HG03521 (cell line): ENCODE results near the gene PLAGL1.
"Not testable (repeated sequence)": the region's sequence is repeated elsewhere in the genome, so short reads cannot be mapped to it uniquely, and the experiment has no call there.

ENCODE experiments used
- ATAC-seq: cut with Tn5 transposase; IDR thresholded peaks from one replicate; pipeline ENCODE4 v1.9.1; 2021; ENCODE audit warnings: mild to moderate bottlenecking, moderate library complexity; ENCODE audit not compliant: unreplicated experiment

PLAGL1 gene

DNA sequence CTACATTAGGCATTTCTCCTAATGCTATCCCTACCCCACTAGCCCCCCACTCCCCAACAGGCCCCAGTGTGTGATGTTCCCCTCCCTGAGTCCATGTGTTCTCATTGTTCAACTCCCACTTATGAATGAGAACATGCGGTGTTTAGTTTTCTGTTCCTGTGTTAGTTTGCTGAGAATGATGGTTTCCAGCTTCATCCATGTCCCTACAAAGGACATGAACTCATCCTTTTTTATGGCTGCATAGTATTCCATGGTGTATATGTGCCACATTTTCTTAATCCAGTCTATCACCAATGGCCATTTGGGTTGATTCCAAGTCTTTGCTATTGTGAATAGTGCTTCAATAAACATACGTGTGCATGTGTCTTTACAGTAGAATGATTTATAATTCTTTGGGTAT, 1.6 kb upstream of the PLAGL1 start:
- not testable (repeated sequence) for ATAC-seq

DNA sequence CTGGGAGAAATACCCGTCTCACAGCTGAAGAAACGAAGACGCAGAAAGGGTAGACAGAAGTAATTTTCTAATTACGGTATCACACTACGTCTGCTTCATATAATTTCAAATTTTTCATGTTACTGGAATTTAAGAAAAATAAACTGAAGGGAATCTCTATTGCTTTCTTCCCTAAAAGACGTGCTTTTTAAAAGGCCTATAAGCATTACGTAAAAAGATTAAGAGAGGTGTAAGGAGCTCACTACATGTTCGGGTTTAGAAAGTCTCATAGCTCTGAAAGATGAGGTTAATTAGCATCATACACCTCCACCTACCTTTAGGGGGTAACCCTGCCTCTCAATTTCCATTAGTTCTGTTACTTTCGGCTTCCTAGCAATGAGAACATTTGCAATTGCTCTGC, 787 bp upstream of the PLAGL1 start:
- ATAC-seq: no peak

DNA sequence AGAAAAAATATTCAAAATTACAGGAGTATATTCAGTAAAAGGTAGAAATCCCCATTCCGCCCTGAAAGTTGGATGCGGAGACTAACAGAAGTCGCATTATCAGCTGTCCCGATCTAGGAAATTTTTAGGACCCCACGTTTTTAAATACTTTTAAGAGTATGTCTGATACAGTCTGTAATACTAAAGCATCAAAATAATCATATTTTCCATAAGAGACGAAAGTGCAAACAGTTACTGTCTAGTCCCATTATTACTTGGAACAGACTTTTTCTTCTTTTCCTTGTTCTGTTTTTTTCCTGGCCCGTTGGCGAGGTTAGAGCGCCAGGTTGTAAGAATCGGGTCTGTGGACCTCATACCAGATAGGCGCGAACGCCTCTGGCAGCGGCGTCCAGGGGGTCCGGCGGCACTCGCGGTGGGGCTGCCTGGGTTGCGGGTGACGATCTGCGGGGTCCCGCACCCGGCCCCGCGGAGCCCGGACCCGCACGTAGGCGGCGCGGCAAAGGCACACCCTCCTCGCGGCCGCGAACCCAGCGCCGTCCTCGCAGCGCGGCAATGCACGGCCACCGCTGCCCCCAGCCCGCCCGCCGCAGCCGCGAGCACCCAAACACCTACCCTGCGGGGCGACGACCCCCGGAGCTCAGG, 460 bp downstream of the PLAGL1 start:
- peak; percentile 18 for ATAC-seq

DNA sequence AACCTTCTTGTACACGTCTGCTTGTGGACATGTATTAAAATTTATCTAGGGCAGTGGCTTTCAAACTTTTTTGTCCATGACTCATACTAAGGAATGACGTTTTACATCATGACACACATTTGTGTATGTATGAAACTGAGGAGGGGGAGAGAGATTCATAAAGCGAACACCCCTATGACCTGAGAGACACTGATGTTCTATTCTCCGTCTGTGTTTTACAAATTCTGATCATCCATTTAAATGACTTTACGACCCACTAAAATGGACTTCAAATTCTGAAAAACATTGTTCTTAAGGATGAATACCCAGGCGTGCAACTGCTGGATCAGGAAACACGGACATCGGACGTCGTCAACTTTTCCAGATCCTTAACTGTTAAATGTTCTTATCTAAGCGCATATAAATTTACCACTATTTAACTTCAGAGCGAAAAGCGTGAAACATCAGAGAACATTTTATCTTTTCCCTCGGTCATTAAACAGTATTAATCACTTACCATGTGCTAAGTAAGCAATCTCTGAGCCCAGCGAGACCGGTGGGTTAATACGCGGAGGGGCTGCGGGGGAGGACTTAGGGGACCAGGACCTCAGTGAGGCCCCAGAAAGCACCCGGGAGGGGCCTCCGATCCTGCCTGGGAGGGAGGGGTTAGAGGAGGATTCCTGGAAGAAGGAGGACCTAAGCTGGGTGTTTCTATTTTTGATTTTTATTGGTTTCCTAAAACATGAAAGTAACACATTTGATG, 1.2 kb downstream of the PLAGL1 start:
- ATAC-seq: no peak

DNA sequence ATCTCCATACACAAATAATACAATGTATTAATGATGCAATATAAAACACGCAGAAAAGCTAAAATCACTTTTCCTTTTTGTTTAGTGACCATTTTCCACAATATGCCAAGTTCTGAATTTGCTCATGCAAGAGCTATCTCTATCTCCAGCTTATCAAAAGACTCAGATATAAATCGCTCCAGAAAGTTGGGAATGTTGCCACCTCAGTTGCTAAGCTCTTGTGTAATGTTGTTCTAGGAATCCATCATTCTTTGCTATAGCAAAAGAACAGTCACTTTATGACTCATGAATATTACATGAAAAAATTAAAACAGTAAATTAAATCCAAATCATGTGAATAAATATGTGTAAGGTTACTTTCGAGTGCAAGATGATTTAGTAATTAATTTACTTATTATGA, 8.7 kb downstream of the PLAGL1 start:
- ATAC-seq: no peak

DNA sequence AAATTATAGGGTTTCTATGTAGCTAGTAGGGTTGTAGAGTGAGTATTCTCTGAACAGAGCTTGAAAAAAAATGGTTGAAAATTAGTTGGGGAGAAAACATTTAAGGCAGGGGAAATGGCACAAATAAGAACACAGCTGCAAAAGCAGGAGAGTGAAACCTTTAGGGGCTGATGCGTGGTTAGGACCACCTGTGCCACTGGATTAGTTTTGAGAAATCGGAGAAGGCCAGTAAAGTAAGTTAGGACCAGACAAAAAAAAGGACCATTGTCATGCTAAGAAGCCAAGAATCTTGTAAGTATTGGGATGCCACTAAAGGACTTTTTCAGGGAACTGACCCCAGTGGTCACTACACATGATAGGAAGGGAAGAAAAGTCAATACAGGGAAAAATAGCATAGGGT, 9.4 kb downstream of the PLAGL1 start:
- ATAC-seq: no peak

DNA sequence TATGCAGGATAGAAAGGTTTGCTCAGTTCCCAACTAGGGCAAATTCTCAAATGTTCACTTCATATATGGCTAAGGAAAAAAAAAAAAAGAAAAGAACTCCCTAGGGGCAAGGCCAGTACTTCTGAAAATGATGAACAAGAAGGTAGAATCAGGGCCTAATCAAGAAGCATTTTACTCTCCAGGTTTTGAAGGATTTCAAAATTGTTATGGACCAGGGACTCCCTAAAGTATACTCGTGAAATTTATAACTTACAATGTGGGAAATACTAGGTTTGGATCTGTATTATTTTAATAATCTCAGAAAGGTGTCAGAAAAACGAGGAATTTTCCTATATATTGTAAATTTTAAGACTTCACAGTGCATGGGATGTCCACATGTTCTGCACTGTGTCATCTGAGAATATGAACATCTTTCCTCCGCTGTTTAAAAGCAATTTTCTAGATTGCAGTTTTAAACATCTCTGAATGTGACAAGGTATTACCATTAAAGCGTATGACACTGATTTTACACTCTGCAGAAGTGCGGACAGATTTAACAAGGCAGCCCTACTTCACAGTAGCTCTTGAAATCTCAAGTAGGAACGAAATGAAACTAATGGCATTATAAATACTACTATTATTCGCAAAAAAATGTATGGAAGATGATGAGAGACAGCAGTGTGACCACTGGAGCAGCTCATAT, 14.0 kb downstream of the PLAGL1 start:
- ATAC-seq: no peak

DNA sequence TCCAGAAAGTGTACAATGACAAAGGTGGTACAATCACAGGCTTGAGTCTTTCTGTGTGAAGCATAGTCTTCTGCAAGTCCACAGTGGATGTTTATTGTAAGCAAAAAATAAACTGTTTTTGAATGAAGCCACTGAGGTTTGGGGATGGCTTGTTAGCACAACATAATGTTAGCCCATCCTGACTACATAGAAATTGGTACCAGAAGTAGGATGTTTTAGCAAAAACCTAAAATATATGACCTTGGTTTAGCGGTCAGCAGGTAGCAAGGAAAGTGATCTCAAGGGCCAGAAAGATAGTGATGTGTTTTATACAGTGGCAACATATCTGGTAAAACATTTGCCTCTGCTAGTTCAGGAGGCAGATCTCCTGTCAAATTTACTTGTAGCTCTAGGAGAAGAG, 15.8 kb downstream of the PLAGL1 start:
- ATAC-seq: no peak

DNA sequence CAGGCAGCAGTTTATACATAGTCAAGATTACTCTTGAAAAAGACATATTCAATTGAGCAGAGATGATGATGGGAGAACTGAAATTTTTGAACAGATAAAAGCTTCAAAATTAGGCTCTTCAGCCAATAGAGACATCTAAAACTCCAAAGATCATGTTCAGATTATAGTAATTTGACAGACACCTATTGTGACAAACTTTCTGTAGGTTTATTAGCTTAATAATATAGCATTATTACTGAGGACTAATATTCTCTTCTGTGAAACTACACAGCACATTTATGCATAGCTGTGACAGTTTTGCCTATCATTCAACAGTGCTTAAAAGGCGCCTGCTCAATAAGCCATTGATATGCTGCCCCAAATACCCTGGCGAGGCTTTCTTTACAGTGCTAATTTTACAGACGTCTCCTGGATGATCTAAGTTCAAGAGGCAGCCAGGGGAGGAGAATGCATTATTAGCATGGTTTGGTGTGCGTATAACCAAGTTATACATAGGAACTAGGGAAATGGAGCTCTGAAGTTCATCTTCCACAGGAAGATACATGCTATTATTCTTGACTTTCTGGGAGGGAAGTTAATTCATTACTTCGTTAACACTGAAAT, 21.5 kb downstream of the PLAGL1 start:
- no peak for ATAC-seq

DNA sequence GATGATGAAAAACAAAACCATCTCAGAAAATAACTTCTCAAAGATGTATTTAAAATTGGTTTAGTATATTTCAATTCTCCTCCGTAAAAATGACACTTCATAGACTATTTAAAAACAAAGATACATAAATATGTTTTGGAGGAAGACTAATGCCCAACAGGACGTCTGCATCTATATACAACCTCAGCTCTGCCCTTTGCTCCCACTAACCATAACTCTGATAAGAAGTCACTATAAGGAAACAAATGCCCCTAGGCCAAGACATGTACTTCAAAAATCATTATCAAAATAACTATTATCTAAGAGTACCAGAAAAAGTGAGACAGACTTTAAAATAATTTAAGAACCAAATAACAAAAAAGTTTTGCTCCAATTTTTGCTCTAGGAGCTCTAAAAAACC, 23.4 kb downstream of the PLAGL1 start:
- ATAC-seq: no peak

DNA sequence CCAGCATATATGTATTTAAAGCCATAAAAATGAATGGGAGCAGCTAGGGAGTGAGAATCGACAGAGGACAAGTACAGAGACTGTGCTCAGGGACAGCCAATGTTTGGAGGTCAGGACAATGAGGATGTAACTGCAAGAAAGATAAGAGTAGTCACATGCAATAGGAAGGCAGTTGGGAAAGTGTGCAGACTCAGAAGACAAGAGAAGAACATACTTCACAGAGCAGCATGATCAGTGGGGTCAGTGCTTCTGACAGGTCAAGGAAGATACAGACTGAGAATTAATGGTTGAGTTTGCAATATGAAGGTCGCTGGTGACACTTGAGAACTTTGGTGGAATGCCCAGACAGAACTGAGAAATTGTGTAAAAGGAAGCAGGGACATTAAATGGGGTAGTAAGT, 25.1 kb downstream of the PLAGL1 start:
- no peak for ATAC-seq

DNA sequence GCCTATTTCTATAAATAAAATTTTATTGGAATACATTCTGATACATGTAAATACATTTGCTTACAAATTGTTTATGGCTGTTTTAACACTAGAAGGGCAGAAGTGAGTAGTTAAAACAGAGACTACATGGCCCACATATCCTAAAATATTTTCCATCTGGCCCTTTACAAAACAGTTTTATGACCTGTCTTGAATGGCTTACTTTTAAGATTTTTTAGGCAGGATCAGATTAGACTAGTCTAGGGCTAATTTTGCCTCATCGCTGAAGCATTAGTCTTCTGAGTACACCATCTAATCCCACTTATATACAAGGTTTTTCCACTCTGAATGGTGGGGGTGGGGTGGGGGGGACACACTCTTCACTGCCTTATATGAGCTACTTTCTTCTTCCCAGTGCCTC, 27.1 kb downstream of the PLAGL1 start:
- ATAC-seq: no peak

DNA sequence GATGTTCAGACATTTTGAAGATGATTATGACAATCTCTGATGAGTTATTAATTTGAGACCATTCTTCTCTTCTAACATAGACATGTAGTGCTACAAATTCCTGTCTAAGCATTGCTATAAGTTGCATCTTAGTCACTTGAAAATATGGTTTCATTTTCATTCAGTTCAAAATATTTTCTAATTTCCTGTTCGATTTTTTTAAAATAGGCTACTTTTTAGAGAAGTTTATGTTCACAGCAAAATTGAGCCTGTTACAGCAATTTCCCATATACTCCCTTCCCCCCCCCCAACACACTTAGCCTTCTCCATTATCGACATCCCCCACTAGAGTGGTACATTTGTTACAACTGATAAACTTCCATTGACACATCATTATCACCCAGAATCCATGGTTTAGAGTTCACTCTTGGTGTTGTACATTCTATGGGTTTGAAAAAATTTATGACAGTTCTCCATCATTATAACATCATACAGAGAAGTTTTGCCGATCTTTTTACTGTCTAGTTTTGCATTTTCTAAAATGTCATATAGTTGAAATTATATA, 31.2 kb downstream of the PLAGL1 start:
- ATAC-seq: no peak

DNA sequence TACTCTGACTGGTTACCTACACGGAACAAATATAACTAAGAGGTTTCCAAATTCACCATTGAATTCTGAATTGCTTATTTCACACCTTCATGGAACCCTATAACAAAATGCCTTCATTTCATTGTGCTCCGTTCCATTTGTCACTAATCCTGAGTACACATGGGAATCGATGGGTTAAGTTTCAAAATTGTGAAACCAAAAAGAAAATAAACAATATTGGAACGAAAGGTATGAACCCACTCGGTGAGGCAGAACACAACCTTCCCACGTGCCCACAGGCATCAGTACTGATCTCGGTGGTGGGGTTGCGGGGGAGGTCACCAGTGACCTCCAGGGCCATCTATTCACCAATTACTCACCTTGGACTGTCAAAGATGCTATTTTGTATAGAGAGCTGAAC, 34.0 kb downstream of the PLAGL1 start:
- ATAC-seq: no peak

DNA sequence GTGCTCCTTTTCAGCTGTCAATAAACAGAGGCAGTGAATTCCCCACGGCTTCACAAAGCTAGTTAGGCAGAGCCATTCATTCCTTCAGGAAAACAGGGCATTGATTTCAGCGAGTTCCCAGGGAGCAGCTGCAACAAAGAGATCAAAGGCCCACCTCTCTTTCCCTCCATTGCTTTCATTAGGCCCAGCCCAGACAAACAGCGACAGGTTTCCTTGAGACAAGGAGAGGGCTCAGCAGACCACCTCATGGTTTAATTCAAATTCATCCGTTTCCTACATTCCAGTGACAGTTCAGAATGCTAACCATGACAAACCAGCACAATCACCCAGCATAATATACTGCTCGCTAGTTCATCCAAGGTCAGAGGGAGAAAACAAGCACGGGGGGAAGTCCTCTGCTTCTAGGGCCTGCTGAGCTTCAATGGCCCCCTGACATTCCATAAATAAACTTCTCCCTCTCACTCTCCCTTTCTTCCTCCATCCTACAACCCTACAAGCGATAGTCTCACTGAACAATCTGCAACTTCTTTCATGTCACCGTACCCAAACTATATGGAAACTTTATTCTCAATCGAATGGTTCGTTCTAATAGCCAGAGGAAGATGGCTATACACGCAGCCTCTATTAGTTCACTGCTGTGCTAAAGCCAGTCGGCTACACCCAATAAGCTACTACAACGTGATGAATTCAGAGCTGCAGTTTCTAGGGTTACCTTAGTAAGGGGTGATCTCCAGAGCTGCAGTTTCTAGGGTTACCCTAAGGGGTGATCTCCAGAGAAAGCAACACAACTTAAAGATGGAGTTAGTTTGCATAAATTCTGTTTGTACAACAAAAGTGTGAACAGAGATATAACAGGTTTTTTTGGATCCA, 34.7 kb downstream of the PLAGL1 start:
- ATAC-seq: no peak

DNA sequence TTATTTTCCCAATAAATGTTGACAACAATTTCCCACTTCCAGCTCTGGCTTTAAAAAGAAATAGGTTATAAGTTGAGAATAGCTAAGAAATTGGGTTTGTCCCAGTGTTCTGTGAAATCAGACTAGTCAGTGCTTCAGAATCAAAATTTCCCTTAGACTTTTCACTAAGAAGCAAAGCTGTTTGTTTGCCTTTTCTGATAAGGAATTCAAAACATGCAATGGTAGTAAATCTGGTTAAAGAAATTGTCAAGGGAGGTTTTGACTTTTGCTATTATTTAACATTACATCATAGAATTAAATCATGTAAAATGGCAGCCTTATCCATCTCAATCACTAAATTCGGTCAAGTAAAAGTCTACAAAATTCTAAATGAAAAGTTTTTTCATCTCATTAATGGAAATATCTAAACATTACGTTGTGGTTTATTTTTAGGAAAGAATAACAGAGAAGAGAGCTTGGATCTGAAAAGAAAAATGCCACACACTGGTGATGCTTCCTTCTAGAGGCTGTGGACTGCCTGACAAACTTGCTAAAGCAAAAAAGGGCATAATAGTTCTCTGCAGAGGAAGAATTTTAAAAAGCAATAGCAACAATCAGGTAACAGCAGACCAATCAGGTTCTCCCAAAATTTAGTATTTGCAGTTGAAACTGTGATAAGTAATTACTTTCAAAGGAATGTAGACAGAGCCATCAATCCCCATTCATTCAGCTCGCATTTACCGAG, 36.4 kb downstream of the PLAGL1 start:
- ATAC-seq: no peak

DNA sequence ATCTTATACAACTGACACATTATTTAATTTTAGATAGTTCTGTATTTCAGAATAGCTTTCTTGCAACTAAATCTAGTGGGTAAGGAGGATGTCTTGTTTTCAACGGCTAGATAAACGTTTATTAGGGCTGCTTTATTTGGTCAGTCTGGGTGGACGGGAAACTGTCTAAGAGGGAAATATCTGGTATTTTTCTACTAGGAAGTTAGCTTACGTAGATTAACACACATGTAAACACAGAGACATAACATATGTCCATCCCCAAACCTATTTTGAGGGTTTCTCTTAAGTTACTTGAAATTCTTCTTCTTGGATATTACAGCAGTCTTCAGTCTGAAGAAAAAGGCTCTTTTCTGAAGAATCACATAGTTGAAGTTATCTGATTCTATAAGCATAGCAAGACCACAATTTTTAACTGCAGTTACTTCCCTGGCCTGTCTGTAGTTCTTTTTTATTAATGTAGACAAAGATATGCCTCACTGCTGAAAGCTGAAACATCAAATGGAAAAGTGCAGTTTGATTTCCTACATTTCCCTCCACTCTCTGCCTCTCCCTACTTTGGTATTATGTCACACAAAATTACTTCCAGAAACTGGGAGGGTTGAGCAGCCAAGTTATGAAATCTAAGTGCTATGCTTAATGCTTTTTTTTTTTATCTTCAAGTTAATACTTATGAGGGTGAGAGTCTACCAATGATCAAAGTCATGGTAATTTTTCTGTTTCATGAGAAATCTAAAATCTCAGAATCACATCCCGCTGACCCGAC, 37.4 kb downstream of the PLAGL1 start:
- no peak for ATAC-seq

DNA sequence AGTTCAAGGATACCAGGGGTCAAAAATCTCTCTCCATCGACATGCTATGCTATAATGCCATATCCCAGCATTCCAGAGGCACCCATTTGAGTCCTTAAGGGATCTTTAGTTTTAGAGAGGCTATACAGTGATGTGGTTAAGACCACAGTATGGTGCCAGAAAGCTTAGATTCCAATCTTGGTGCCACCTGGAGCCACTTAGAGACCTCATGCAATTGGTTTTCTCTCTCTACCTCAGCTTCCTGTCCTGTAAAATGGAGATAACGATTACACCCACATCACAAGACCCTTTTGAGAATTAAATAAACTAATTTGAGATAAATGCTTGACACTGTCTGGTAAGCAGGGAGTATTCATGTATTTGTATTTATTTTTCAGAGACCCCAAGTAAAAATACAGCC, 39.0 kb downstream of the PLAGL1 start:
- no peak for ATAC-seq

DNA sequence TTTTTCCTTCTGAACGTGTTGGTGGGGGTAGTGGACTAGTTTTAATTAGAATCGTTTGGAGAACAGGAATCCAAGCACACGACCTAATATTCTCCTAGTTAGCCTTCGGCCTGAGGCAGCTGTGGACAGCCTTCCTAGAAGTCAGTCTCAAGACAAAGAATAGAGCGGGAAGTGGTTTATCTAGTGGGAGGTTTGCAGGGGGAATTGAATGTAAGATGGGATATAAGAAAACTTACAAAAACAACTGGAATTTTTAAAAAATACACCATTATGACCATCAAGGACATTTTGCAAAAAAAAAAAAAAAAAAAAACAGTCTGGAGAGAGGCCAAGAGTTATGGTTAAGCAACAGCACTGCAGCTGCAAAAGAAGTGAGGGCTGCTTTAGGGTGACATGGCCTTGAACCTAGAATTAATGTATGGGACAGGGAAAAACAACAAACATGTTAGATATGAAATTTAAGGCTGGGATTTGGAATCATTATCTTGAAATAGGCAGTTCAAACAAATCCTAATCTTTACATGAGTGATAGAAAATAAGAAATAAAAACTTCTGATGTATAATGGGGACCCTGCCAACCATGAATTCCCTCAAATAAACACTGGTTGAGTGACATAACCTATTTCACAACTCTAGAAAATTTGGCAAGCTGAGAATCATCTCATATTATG, 40.2 kb downstream of the PLAGL1 start:
- ATAC-seq: no peak
